BLaER1 (cell line): ENCODE data around the gene MYOF.
"Not testable (repeated sequence)": the region's sequence is repeated elsewhere in the genome, so short reads cannot be mapped to it uniquely, and the experiment has no call there.

Experiments used
- H3K27ac ChIP-seq: shearing (Covaris generic); formaldehyde crosslinking; 2 replicates; pipeline ENCODE4 v1.8.1; 2022
- H3K27me3 ChIP-seq: shearing (Covaris generic); formaldehyde crosslinking; 2 replicates; pipeline ENCODE4 v1.8.1; 2022
- H3K36me3 ChIP-seq: shearing (Covaris generic); formaldehyde crosslinking; 2 replicates; pipeline ENCODE4 v1.8.1; 2022
- H3K4me1 ChIP-seq: shearing (Covaris generic); formaldehyde crosslinking; 2 replicates; pipeline ENCODE4 v1.8.1; 2022
- H3K4me2 ChIP-seq: shearing (Covaris generic); formaldehyde crosslinking; 2 replicates; pipeline ENCODE4 v1.8.1; 2022
- H3K4me3 ChIP-seq: shearing (Covaris generic); formaldehyde crosslinking; 2 replicates; pipeline ENCODE4 v1.8.1; 2022
- H3K9ac ChIP-seq: shearing (Covaris generic); formaldehyde crosslinking; 2 replicates; pipeline ENCODE4 v1.8.1; 2022
- H3K9me3 ChIP-seq: shearing (Covaris generic); formaldehyde crosslinking; 2 replicates; pipeline ENCODE4 v1.8.1; 2022
- H4K20me1 ChIP-seq: shearing (Covaris generic); formaldehyde crosslinking; 2 replicates; pipeline ENCODE4 v1.8.1; 2022
- Cebpa-rat ChIP-seq: shearing (Covaris generic); IDR thresholded peaks from 2 replicates; pipeline ENCODE4 v1.8.1; 2022

The MYOF gene

DNA sequence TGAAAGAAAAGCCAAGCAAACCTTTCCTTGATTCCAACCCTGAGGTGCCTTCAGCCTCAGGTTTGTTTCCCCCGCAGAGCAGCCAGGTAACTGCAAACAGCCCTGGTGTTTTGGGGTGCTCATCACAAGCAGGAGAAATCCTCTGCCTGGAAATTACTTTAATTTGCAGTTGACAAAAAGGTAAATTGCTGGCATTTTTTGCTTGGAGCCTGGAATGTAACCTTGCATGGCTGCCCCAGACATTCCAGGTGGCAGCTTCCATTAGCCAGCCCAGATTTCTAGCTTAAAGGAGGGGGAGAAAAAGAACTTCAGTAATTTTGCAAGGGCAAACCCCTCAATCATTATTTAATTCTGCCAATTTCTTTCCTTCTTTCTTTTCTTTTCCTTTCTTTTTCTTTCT is 194.4 kb downstream of the MYOF start:
- Histone ChIP-seq H3K4me3 (no peak overlapping the region), H3K36me3 (no peaks in the 10 kb centered on the region), H3K27ac (no peak overlapping the region), H3K4me1 (peaks cover 15% of the 10 kb centered on the region; the same call in 1 of the 2 replicates), H3K4me2 (no peak overlapping the region), H3K9ac (no peak overlapping the region), H3K9me3 (no peaks in the 10 kb centered on the region), H4K20me1 (no peaks in the 10 kb centered on the region), H3K27me3 (no peaks in the 10 kb centered on the region)
- TF ChIP-seq Cebpa-rat, result no peak

DNA sequence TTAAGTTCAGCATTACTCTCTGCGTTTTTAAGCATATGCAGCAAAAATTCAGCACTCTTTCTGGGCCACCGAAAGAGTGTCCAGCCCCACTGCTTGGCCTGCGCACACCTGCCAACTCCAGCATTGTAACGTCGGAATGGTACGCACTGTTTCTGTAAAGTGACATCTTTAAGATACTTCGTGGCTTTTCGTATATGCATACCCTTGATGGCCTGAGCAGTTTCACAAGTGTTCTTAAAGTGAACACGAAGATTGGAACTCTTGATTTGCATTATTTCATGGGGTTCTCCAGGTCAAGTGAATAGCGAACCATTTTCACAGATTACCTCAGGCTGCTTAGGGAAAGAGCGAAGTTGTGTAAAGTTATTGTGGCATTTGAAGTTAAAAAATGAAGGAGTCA is 197.9 kb downstream of the MYOF start:
- not testable (repeated sequence) for H3K4me2 ChIP-seq, H3K36me3 ChIP-seq, H3K27me3 ChIP-seq, H3K27ac ChIP-seq, H3K4me3 ChIP-seq, H3K9me3 ChIP-seq, H3K9ac ChIP-seq, H4K20me1 ChIP-seq
- H3K4me1 ChIP-seq, result peaks cover 27% of the 10 kb centered on the region

GRCh38 chr10:93281367-93281720 is 200.8 kb downstream of the MYOF start:
- Histone ChIP-seq H3K4me1 (peaks cover 38% of the 10 kb centered on the region), H3K9ac (no peak overlapping the region), H3K4me2 (no peak overlapping the region), H3K27me3 (no peaks in the 10 kb centered on the region), H3K4me3 (no peak overlapping the region), H3K27ac (no peak overlapping the region), H4K20me1 (no peaks in the 10 kb centered on the region), H3K9me3 (peaks cover 30% of the 10 kb centered on the region), H3K36me3 (no peaks in the 10 kb centered on the region)
- TF ChIP-seq Cebpa-rat, result no peak

- TF ChIP-seq Cebpa-rat, result no peak
- no peak overlapping the region for H3K4me2 ChIP-seq
- peaks cover 43% of the 10 kb centered on the region for H3K4me1 ChIP-seq
- no peaks in the 10 kb centered on the region for H3K27me3 ChIP-seq
- H3K4me3 ChIP-seq, result no peak overlapping the region
- H3K36me3 ChIP-seq, result no peaks in the 10 kb centered on the region
- H4K20me1 ChIP-seq, result no peaks in the 10 kb centered on the region
- H3K9me3 ChIP-seq, result peaks cover 30% of the 10 kb centered on the region
- no peak overlapping the region for H3K9ac ChIP-seq
- H3K27ac ChIP-seq, result peak overlapping the region; percentile 9; the same call in 1 of the 2 replicates
Measured at GRCh38 chr10:93280699-93281366, 201.3 kb downstream of the MYOF start.

DNA sequence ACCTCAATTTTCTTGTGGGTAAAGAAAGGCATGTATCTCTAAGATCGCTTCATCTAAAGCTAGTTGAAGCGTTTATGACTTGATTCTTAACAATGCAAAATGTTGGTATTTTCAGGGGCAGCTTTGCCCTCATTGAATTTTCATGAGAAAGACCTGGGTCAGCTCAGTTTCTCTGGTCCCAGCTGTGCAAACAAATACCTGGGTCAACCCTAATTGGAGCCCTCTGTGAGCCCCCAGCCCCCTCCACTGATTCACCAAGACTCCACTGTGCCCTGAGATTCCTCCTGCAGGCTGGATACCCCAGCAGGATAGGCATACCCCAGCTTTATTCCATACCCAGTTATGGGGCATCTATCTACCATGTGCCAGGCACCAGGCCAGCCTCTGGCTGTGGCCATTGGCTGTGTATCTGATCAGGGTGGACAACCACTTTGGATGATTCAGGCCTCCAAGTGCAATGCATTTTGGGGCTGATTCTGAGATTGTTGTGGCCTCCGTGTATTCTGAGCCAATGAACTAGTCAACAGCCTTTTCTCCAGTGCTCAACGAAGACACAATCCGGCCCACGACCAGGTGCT is 201.9 kb downstream of the MYOF start:
- H3K4me2 ChIP-seq, result no peak overlapping the region
- H3K4me3 ChIP-seq, result no peak overlapping the region
- H3K9ac ChIP-seq, result no peak overlapping the region
- no peak for TF ChIP-seq Cebpa-rat
- H4K20me1 ChIP-seq, result no peaks in the 10 kb centered on the region
- peaks cover 49% of the 10 kb centered on the region for H3K4me1 ChIP-seq
- peaks cover 30% of the 10 kb centered on the region for H3K9me3 ChIP-seq
- H3K27ac ChIP-seq, result peak overlapping the region; percentile 9; the same call in 1 of the 2 replicates
- no peaks in the 10 kb centered on the region for H3K36me3 ChIP-seq
- no peaks in the 10 kb centered on the region for H3K27me3 ChIP-seq

- Histone ChIP-seq H3K4me1 (peaks cover 68% of the 10 kb centered on the region), H3K27me3 (no peaks in the 10 kb centered on the region), H4K20me1 (no peaks in the 10 kb centered on the region), H3K27ac (peak overlapping the region; percentile 71), H3K9me3 (peaks cover 30% of the 10 kb centered on the region), H3K36me3 (no peaks in the 10 kb centered on the region), H3K9ac (no peak overlapping the region), H3K4me3 (0 out of 2 replicates have a peak overlapping the region, but pooled peaks have one; percentile 4), H3K4me2 (peak overlapping the region; percentile 71)
- TF ChIP-seq Cebpa-rat, result no peak
Measured at GRCh38 chr10:93277360-93277759, 204.8 kb downstream of the MYOF start.

GRCh38 chr10:93274419-93274818 is 207.7 kb downstream of the MYOF start:
- Histone ChIP-seq H3K4me1 (peaks cover 66% of the 10 kb centered on the region), H3K36me3 (no peaks in the 10 kb centered on the region), H3K4me2 (peak overlapping the region; percentile 71), H3K4me3 (no peak overlapping the region), H3K27me3 (no peaks in the 10 kb centered on the region), H4K20me1 (no peaks in the 10 kb centered on the region), H3K9me3 (peaks cover 44% of the 10 kb centered on the region), H3K9ac (no peak overlapping the region), H3K27ac (peak overlapping the region; percentile 71; the same call in 1 of the 2 replicates)
- no peak for TF ChIP-seq Cebpa-rat

DNA sequence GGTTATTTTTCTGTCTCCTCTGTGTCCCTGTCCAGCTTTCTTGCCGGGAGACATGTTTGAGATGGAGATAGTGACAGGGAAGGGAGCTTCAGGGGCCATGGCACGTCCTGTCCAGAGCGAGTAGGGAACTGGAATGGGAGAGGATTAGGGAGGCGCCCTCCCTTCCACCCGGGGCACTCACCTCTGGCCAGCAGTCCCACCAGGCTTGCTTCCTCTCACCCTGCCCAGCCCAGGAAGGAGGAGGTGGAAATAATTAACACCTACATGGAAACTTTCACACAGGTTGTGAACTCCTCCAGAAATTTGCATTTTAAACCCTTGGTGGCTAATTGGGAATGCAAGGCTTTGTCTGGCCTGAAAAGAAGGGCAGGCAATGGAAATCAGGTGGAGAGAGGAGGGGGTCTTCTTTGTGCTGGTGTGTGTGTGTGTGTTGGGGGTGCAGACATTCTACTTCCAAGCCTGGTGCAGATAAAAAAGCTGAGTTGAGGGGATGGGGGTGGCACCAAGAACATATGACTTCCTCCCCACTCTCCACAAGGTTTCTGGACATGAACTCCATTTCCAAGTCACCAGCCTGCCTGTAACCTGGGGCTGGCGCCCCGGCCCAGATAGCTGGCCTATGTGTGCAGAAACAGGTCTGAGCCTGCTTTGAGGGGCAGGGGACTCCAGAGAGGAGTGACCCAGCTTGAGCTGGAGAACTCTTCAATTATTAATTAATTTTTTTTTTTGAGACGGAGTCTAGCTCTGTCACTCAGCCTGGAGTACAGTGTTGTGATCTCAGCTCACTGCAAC is 209.1 kb downstream of the MYOF start:
- Histone ChIP-seq H3K9ac (no peak overlapping the region), H3K27me3 (no peaks in the 10 kb centered on the region), H3K4me2 (peak overlapping the region; percentile 37), H4K20me1 (no peaks in the 10 kb centered on the region), H3K36me3 (no peaks in the 10 kb centered on the region), H3K9me3 (peaks cover 41% of the 10 kb centered on the region), H3K4me3 (no peak overlapping the region), H3K4me1 (peaks cover 74% of the 10 kb centered on the region), H3K27ac (peak overlapping the region; percentile 58)
- no peak for TF ChIP-seq Cebpa-rat

DNA sequence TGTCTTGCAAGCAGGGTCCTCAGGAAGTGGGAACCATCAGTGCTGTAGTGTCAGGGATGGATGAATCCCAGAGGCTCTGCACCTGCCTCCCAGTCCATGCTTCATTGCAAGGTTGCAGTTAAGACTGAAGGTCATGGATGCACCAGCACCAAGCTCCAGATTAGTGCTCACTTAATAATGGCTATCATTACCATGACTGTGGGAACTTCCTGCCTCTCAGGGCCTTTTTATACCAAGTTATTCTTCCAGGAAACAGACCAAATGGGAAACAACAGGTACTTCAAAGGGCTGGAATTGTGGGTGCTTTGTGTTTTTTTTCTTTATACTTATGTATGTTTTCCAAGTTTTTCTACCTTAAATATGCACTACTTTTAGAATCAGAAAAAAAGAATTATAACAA is 210.8 kb downstream of the MYOF start:
- Histone ChIP-seq H3K4me2 (peak overlapping the region; percentile 6; the same call in 1 of the 2 replicates), H3K27me3 (no peaks in the 10 kb centered on the region), H3K9me3 (peaks cover 31% of the 10 kb centered on the region), H3K4me1 (peaks cover 63% of the 10 kb centered on the region), H3K9ac (no peak overlapping the region), H4K20me1 (no peaks in the 10 kb centered on the region), H3K27ac (peak overlapping the region; percentile 15; the same call in 1 of the 2 replicates), H3K36me3 (no peaks in the 10 kb centered on the region), H3K4me3 (no peak overlapping the region)
- TF ChIP-seq Cebpa-rat, result no peak

GRCh38 chr10:93269281-93269680 is 212.9 kb downstream of the MYOF start:
- Histone ChIP-seq H3K27ac (no peak overlapping the region), H3K4me2 (no peak overlapping the region), H3K9ac (no peak overlapping the region), H3K27me3 (no peaks in the 10 kb centered on the region), H3K4me1 (peaks cover 42% of the 10 kb centered on the region), H3K36me3 (no peaks in the 10 kb centered on the region), H4K20me1 (no peaks in the 10 kb centered on the region), H3K9me3 (peaks cover 31% of the 10 kb centered on the region), H3K4me3 (no peak overlapping the region)
- TF ChIP-seq Cebpa-rat, result no peak
